Activated gamma-delta T cell (primary cell): Measurements from ENCODE around the gene MEF2B.
A peak's percentile ranks its signal among the peaks of the same experiment; 100 is the strongest.
"Not testable (repeated sequence)": the region's sequence is repeated elsewhere in the genome, so short reads cannot be mapped to it uniquely, and the experiment has no call there.

ENCODE experiments used
- DNase-seq: peaks from one replicate; lab custom pipeline; 2025; lab: John Stamatoyannopoulos, UW

MEF2B gene

GRCh38 chr19:19155495-19156219, 14.4 kb downstream of the MEF2B start:
- DNase-seq, result no peak

- DNase-seq, result no peak
Measured at GRCh38 chr19:19154768-19155494, 15.1 kb downstream of the MEF2B start.

- no peak for DNase-seq
Measured at GRCh38 chr19:19152668-19153384, 17.2 kb downstream of the MEF2B start.

GRCh38 chr19:19151418-19151817, 18.6 kb downstream of the MEF2B start:
- DNase-seq, result no peak

GRCh38 chr19:19149435-19149834, 20.6 kb downstream of the MEF2B start:
- no peak for DNase-seq

GRCh38 chr19:19148504-19148903, 21.6 kb downstream of the MEF2B start:
- DNase-seq, result not testable (repeated sequence)

- no peak for DNase-seq
Measured at GRCh38 chr19:19147344-19147743, 22.7 kb downstream of the MEF2B start.

- DNase-seq, result no peak
Measured at GRCh38 chr19:19146865-19147264, 23.2 kb downstream of the MEF2B start.

- peak; percentile 53 for DNase-seq
Measured at GRCh38 chr19:19145684-19146608, 24.1 kb downstream of the MEF2B start.

GRCh38 chr19:19145281-19145680, 24.8 kb downstream of the MEF2B start:
- DNase-seq, result no peak

GRCh38 chr19:19142347-19142746, 27.7 kb downstream of the MEF2B start:
- no peak for DNase-seq

- no peak for DNase-seq
Measured at GRCh38 chr19:19140476-19140875, 29.6 kb downstream of the MEF2B start.

GRCh38 chr19:19139876-19140229, 30.2 kb downstream of the MEF2B start:
- no peak for DNase-seq

GRCh38 chr19:19138109-19138981, 31.7 kb downstream of the MEF2B start, which contains the start of gene TMEM161A:
Gene TMEM161A, minus strand, starts transcription at chr19:19138478. Its CDS starts 50 bp downstream, at chr19:19138428.
- peak; percentile 65 for DNase-seq

GRCh38 chr19:19137556-19138108, 32.4 kb downstream of the MEF2B start:
- DNase-seq, result no peak

- not testable (repeated sequence) for DNase-seq
Measured at GRCh38 chr19:19135713-19136112, 34.4 kb downstream of the MEF2B start.

GRCh38 chr19:19134687-19135158, 35.3 kb downstream of the MEF2B start:
- no peak for DNase-seq

- no peak for DNase-seq
Measured at GRCh38 chr19:19133985-19134384, 36.1 kb downstream of the MEF2B start.

- no peak for DNase-seq
Measured at GRCh38 chr19:19132912-19133311, 37.2 kb downstream of the MEF2B start.

- DNase-seq, result no peak
Measured at GRCh38 chr19:19131989-19132388, 38.1 kb downstream of the MEF2B start.
